HCT116 (cell line): ENCODE results near the gene TMEM181. TPM values are rescaled to one million over a fixed set of nuclear protein-coding genes. Genes with fewer than 3 reads are reported as not detected.

Experiments
- ATAC-seq: fragments of 200-7000 bp; cut with Tn5 transposase; 2 replicates; pipeline ENCODE4 v1.9.1; 2020; ENCODE audit warnings: mild to moderate bottlenecking, moderate library complexity
- BruUV-seq: library from RNA; stranded (reverse); fragments of 400-500 nt; replicated peaks from 2 replicates; lab custom pipeline; 2021; lab: Mats Ljungman, UMichigan
- CTCF ChIA-PET: fragments of 300-600 bp; sonication (Branson Sonifier 250); formaldehyde crosslinking; loops from one replicate; lab custom pipeline; 2021; ENCODE audit warnings: antibody characterized with exemption; lab: Charles Lee
- POLR2A ChIA-PET: fragments of 300-600, 350-600 bp; sonication (Branson Sonifier 250); formaldehyde crosslinking; loops from one replicate; lab custom pipeline; 2021; ENCODE audit warnings: antibody characterized with exemption; lab: Charles Lee
- RAD21 ChIA-PET, 2 experiments: fragments of 300-600 bp; sonication (Branson Sonifier 250); formaldehyde crosslinking; loops; one replicate each; lab custom pipeline; 2023; ENCODE audit warnings: low total read pairs in 2 of 2; ENCODE audit not compliant: uncharacterized antibody in 2 of 2, unreplicated experiment in 2 of 2, low non-redundant PET in 1 of 2; lab: Charles Lee
- DNase-seq: peaks from one replicate; pipeline ENCODE4 v3.0.0-alpha.2; 2010; ENCODE audit warnings: low read depth, low spot score
- H2AFZ ChIP-seq: fragments of 200-600 bp; shearing (Covaris generic), sonication (generic); 2 replicates; pipeline ENCODE4 v1.6.1; 2017; ENCODE audit warnings: low read depth, mixed run types, mixed read lengths, antibody characterized with exemption, low read length; ENCODE audit not compliant: poor library complexity, severe bottlenecking
- H3K27ac ChIP-seq: 2 replicates; pipeline ENCODE4 v1.5.1; 2012; ENCODE audit warnings: low read depth, low read length
- H3K27me3 ChIP-seq: fragments of 200-600 bp; sonication (generic); 2 replicates; pipeline ENCODE4 v1.6.1; 2016; ENCODE audit warnings: mixed run types, low read length, mixed read lengths; ENCODE audit not compliant: insufficient read depth
- H3K36me3 ChIP-seq, 2 experiments: fragments of 200-500 bp in 1 of 2; fragments of 200-600 bp in 1 of 2; sonication (Bioruptor generic) in 1 of 2; sonication (generic) in 1 of 2; 2 replicates each; pipeline versions ENCODE4 v1.5.1 to v1.6.1; 2014 to 2016; ENCODE audit warnings: low read length in 2 of 2, inconsistent platforms in 1 of 2, mixed read lengths in 1 of 2, mixed run types in 1 of 2; ENCODE audit not compliant: insufficient read depth in 2 of 2, control insufficient read depth in 1 of 2
- H3K4me1 ChIP-seq, 2 experiments: fragments of 200-600 bp in 1 of 2; sonication (generic) in 1 of 2; 2 replicates each; pipeline versions ENCODE4 v1.5.1 to v1.6.1; 2012 to 2017; ENCODE audit warnings: low read length in 2 of 2, inconsistent platforms in 1 of 2, mild to moderate bottlenecking in 1 of 2, mixed read lengths in 1 of 2, mixed run types in 1 of 2, moderate library complexity in 1 of 2; ENCODE audit not compliant: insufficient read depth in 2 of 2, control insufficient read depth in 1 of 2
- H3K4me2 ChIP-seq: fragments of 200-600 bp; sonication (generic); 2 replicates; pipeline ENCODE4 v1.6.1; 2017; ENCODE audit warnings: mixed run types, low read length, mixed read lengths
- H3K4me3 ChIP-seq, 2 experiments: fragments of 200-600 bp in 1 of 2; sonication (generic) in 1 of 2; replicated peaks in 1 of 2; 2 replicates each; pipeline ENCODE4 v1.5.1; 2011 to 2016; ENCODE audit warnings: low read length in 2 of 2, control low read depth in 1 of 2, low read depth in 1 of 2, mild to moderate bottlenecking in 1 of 2, mixed read lengths in 1 of 2, mixed run types in 1 of 2
- H3K79me2 ChIP-seq: fragments of 200-600 bp; sonication (generic); 2 replicates; pipeline ENCODE4 v1.6.1; 2017; ENCODE audit warnings: mild to moderate bottlenecking, mixed run types, low read length, moderate library complexity, mixed read lengths; ENCODE audit not compliant: insufficient read depth
- H3K9ac ChIP-seq: fragments of 200-600 bp; sonication (generic); 2 replicates; pipeline ENCODE4 v1.6.1; 2016; ENCODE audit warnings: low read length, mixed read lengths
- H3K9me2 ChIP-seq: fragments of 200-600 bp; sonication (generic), shearing (Covaris generic); 2 replicates; pipeline ENCODE4 v1.6.1; 2017; ENCODE audit warnings: mixed run types, mild to moderate bottlenecking, moderate library complexity; ENCODE audit not compliant: insufficient read depth
- H3K9me3 ChIP-seq, 2 experiments: fragments of 200-500 bp in 1 of 2; fragments of 200-600 bp in 1 of 2; sonication (Bioruptor generic) in 1 of 2; sonication (generic) in 1 of 2; 2 replicates each; pipeline ENCODE4 v1.6.1; 2014 to 2017; ENCODE audit warnings: low read length in 2 of 2, mixed read lengths in 2 of 2, inconsistent platforms in 1 of 2, low read depth in 1 of 2, mild to moderate bottlenecking in 1 of 2, mixed run types in 1 of 2, moderate library complexity in 1 of 2; ENCODE audit not compliant: control insufficient read depth in 1 of 2, insufficient read depth in 1 of 2
- H4K20me1 ChIP-seq: fragments of 200-600 bp; sonication (generic), shearing (Covaris generic); 2 replicates; pipeline ENCODE4 v1.6.1; 2017; ENCODE audit warnings: mixed run types, mild to moderate bottlenecking, moderate library complexity; ENCODE audit not compliant: insufficient read depth
- CBX3 ChIP-seq: IDR thresholded peaks from 2 replicates; pipeline ENCODE4 v1.6.1; 2012; ENCODE audit warnings: low read depth
- EZH2 ChIP-seq: fragments of 200-600 bp; sonication (generic); IDR thresholded peaks from 2 replicates; pipeline ENCODE4 v1.6.1; 2017; ENCODE audit warnings: antibody characterized with exemption, mixed run types
- EZH2phosphoT487 ChIP-seq: fragments of 200-600 bp; IDR thresholded peaks from 2 replicates; pipeline ENCODE4 v1.6.1; 2018; ENCODE audit warnings: antibody characterized with exemption, borderline replicate concordance
- FOSL1 ChIP-seq: IDR thresholded peaks from 2 replicates; pipeline ENCODE4 v1.6.1; 2012; ENCODE audit warnings: low read depth
- REST ChIP-seq: IDR thresholded peaks from 2 replicates; pipeline ENCODE4 v1.6.1; 2012; ENCODE audit warnings: low read depth
- SIN3A ChIP-seq: IDR thresholded peaks from 2 replicates; pipeline ENCODE4 v1.6.1; 2012; ENCODE audit warnings: low read depth
- SP1 ChIP-seq: IDR thresholded peaks from 2 replicates; pipeline ENCODE4 v1.6.1; 2012; ENCODE audit warnings: low read depth
- SRF ChIP-seq: IDR thresholded peaks from 2 replicates; pipeline ENCODE4 v1.6.1; 2012; ENCODE audit warnings: low read depth
- TCF7L2 ChIP-seq: IDR thresholded peaks from 2 replicates; pipeline ENCODE4 v1.7.0; 2011; ENCODE audit warnings: borderline replicate concordance, inconsistent platforms; ENCODE audit not compliant: insufficient read depth, insufficient read length; ENCODE audit errors: extremely low read depth
- ZFX ChIP-seq: fragments of 450-650 bp; IDR thresholded peaks from 2 replicates; pipeline ENCODE4 v1.6.1; 2017
- intact Hi-C: fragments of 100-400 bp; cut with micrococcal nuclease; formaldehyde crosslinking; loops from 2 replicates; pipeline ENCODE4 v1.10.0; 2022
- total RNA-seq: library from RNA; stranded (reverse); gene quantifications from one replicate; pipeline ENCODE4 v1.2.1, GENCODE V29; 2021; ENCODE audit not compliant: unreplicated experiment
- TF ChIP-seq, protein P1 (sequence below), 3 experiments: fragments of 200-600 bp in 1 of 3; sonication (generic) in 1 of 3; IDR thresholded peaks in 2 of 3; conservative IDR thresholded peaks in 1 of 3; 2 replicates each; pipeline ENCODE4 v1.5.1; 2012 to 2017; ENCODE audit warnings: low read depth in 2 of 3, low read length in 2 of 3, antibody characterized with exemption in 1 of 3, borderline replicate concordance in 1 of 3, control low read depth in 1 of 3, mild to moderate bottlenecking in 1 of 3, mixed read lengths in 1 of 3, mixed run types in 1 of 3, moderate library complexity in 1 of 3; ENCODE audit not compliant: insufficient read depth in 1 of 3
- TF ChIP-seq, protein P2 (sequence below): IDR thresholded peaks from 2 replicates; pipeline ENCODE4 v1.6.1; 2012

TMEM181 gene
- total RNA-seq, 1 experiment from 2014 or later: 34.4 TPM

GRCh38 chr6:158627168-158627939 lies 67.5 kb downstream of the TMEM181 start:
- no peak overlapping the region for H3K4me3 ChIP-seq
- intact Hi-C loops: no loop called here
- H3K27me3 ChIP-seq: no peaks in the 10 kb centered on the region
- no peaks in the 10 kb centered on the region for H3K9me2 ChIP-seq
- H4K20me1 ChIP-seq: no peaks in the 10 kb centered on the region
- H3K9ac ChIP-seq: no peak overlapping the region
- H2AFZ ChIP-seq: no peak overlapping the region
- POLR2A ChIA-PET: no interaction called here
- RAD21 ChIA-PET: no interaction called here
- no peak overlapping the region for H3K4me2 ChIP-seq
- no peaks in the 10 kb centered on the region for H3K9me3 ChIP-seq
- H3K79me2 ChIP-seq: peaks cover 8% of the 10 kb centered on the region; the same call in 1 of the 2 replicates
- TF ChIP-seq EZH2phosphoT487: no peak
- no peak for TF ChIP-seq TCF7L2
- no peak for TF ChIP-seq CBX3
- TF ChIP-seq, protein P1, sequence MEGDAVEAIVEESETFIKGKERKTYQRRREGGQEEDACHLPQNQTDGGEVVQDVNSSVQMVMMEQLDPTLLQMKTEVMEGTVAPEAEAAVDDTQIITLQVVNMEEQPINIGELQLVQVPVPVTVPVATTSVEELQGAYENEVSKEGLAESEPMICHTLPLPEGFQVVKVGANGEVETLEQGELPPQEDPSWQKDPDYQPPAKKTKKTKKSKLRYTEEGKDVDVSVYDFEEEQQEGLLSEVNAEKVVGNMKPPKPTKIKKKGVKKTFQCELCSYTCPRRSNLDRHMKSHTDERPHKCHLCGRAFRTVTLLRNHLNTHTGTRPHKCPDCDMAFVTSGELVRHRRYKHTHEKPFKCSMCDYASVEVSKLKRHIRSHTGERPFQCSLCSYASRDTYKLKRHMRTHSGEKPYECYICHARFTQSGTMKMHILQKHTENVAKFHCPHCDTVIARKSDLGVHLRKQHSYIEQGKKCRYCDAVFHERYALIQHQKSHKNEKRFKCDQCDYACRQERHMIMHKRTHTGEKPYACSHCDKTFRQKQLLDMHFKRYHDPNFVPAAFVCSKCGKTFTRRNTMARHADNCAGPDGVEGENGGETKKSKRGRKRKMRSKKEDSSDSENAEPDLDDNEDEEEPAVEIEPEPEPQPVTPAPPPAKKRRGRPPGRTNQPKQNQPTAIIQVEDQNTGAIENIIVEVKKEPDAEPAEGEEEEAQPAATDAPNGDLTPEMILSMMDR (IDR thresholded peaks at IDR 0.05 in 2 of 3, conservative IDR thresholded peaks at IDR 0.05 in 1 of 3; ENCODE audit: borderline replicate concordance in 1 of 3, insufficient read depth in 1 of 3, low read depth in 2 of 3, low read length in 2 of 3): no peak
- no peak for TF ChIP-seq EZH2
- TF ChIP-seq SP1: no peak
- no peak for TF ChIP-seq ZFX
- no peak for TF ChIP-seq REST
- TF ChIP-seq, protein P2, sequence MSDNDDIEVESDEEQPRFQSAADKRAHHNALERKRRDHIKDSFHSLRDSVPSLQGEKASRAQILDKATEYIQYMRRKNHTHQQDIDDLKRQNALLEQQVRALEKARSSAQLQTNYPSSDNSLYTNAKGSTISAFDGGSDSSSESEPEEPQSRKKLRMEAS: no peak
- TF ChIP-seq SIN3A: no peak
- TF ChIP-seq SRF: no peak
- no peak for TF ChIP-seq FOSL1
- H3K36me3 ChIP-seq: peaks cover 10 to 61% of the 10 kb centered on the region in 2 experiments
- ATAC-seq (no peak), DNase-seq (no peak)
- CTCF ChIA-PET: no interaction called here
- H3K4me1 ChIP-seq: peaks cover 6 to 31% of the 10 kb centered on the region in 2 experiments; a peak in 3 of 4 replicates
- no peak overlapping the region for H3K27ac ChIP-seq
- no TSS peak for BruUV-seq
